Activated CD8-positive, alpha-beta T cell treated with anti-CD3 and anti-CD28 coated beads for 36 hours (primary cell): ENCODE measurements around the gene CCR2. TPM values are rescaled to one million over a fixed set of nuclear protein-coding genes. Genes with fewer than 3 reads are reported as not detected.

ENCODE experiments used
- ATAC-seq: fragments of 200-7000 bp; cut with Tn5 transposase; one replicate; pipeline ENCODE4 v1.10.0; 2021; ENCODE audit warnings: mild to moderate bottlenecking, moderate library complexity
- CTCF ChIA-PET: fragments of 350-600 bp; sonication (Branson Sonifier 250); formaldehyde crosslinking; loops from one replicate; lab custom pipeline; 2021; ENCODE audit warnings: antibody characterized with exemption; lab: Charles Lee
- POLR2A ChIA-PET: fragments of 350-600 bp; sonication (Branson Sonifier 250); formaldehyde crosslinking; loops from one replicate; lab custom pipeline; 2021; ENCODE audit warnings: antibody characterized with exemption; lab: Charles Lee
- DNase-seq: peaks from one replicate; pipeline ENCODE4 v3.0.0-alpha.2; 2020
- H3K27ac Mint-ChIP-seq: one replicate; pipeline ENCODE4 v1.8.0; 2021; ENCODE audit warnings: mild to moderate bottlenecking, mixed read lengths
- H3K27me3 Mint-ChIP-seq: one replicate; pipeline ENCODE4 v1.8.0; 2021; ENCODE audit warnings: mixed read lengths
- H3K36me3 Mint-ChIP-seq: one replicate; pipeline ENCODE4 v1.8.0; 2021; ENCODE audit warnings: low read depth, mixed read lengths
- H3K4me1 Mint-ChIP-seq: one replicate; pipeline ENCODE4 v1.8.0; 2021; ENCODE audit warnings: low read depth, mixed read lengths
- H3K4me3 Mint-ChIP-seq: one replicate; pipeline ENCODE4 v1.8.0; 2021; ENCODE audit warnings: mild to moderate bottlenecking, moderate library complexity, mixed read lengths
- H3K9me3 Mint-ChIP-seq: one replicate; pipeline ENCODE4 v1.8.0; 2021; ENCODE audit warnings: mixed read lengths
- intact Hi-C: fragments of 100-400 bp; cut with micrococcal nuclease; formaldehyde crosslinking; loops from one replicate; pipeline ENCODE4 v1.10.0; 2022
- total RNA-seq, 2 experiments: library from RNA; stranded (reverse); gene quantifications; one replicate each; pipeline ENCODE4 v1.2.3, GENCODE V29; 2021
- TF ChIP-seq, protein P1 (sequence below): fragments of 200-600 bp; IDR thresholded peaks from one replicate; pipeline ENCODE4 v1.8.0; 2022; ENCODE audit warnings: antibody characterized with exemption, mild to moderate bottlenecking

Gene CCR2
- total RNA-seq, 2 experiments from 2014 or later: 0.81 to 0.83 TPM

DNA sequence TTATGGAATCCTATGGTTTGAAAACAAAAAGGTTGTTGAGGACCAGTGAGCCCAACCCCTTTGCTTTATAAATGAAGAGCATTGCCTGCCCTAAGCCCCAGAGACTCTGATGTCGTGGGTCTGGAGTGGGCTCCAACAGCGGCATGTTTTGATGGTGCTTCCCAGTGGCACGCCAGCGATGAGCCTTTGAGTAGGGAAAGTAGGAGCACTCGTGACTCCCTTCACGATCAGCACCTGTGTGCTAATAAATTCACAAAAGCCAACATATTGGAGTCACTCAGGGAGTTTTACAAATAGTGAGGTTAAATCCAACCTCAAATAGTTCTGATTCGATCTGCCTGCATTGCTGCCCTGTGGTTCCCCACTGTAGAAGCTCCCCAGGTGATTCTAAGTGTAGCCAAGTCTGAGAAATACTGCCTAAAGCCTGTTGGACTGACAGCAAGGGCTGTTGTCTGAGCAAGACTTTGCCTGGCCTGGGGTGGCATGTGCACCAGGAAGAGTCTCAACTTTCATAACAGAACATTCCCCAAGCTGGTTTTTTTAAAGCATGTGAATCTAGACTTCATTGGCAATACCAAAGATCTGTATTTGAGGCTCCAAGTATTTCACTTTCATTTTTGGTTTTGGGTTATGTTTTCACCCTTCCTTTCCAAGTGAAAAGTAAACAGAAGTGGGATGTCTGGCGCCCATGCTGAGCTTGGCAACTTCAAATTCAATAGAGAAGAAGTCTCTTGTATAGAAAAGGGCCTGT, 26.7 kb downstream of the CCR2 start:
- CTCF ChIA-PET: interaction anchor here (0.6 to 5.5 kb wide), 2 partner anchors 10 to 193 kb away, joined by 3 to 33 read pairs; partner anchors contain the start of gene CCR5
- no peak for DNase-seq

DNA sequence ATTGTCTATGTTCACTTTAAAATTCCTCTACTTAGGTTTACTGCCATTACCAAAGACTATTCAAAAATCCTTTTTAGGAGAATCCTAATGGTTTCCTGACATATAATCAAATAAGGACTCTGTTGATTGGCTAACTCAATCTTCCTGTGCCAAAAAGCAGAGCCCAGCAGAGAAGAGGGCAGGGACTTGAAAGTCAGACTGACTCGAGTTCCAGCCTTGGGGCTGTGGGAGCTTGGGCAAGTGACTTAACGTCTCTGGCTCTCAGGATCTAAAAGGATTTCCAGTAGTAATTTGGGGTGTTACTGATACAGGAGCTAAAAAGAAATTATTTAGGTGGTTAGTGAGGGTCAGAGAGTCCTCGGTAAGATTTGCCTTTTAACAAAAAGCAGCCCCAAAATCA, 27.7 kb downstream of the CCR2 start:
- TF ChIP-seq, protein P1, sequence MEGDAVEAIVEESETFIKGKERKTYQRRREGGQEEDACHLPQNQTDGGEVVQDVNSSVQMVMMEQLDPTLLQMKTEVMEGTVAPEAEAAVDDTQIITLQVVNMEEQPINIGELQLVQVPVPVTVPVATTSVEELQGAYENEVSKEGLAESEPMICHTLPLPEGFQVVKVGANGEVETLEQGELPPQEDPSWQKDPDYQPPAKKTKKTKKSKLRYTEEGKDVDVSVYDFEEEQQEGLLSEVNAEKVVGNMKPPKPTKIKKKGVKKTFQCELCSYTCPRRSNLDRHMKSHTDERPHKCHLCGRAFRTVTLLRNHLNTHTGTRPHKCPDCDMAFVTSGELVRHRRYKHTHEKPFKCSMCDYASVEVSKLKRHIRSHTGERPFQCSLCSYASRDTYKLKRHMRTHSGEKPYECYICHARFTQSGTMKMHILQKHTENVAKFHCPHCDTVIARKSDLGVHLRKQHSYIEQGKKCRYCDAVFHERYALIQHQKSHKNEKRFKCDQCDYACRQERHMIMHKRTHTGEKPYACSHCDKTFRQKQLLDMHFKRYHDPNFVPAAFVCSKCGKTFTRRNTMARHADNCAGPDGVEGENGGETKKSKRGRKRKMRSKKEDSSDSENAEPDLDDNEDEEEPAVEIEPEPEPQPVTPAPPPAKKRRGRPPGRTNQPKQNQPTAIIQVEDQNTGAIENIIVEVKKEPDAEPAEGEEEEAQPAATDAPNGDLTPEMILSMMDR: no peak
- H3K4me3 Mint-ChIP-seq: no peak overlapping the region
- peaks cover 4% of the 10 kb centered on the region for H3K27me3 Mint-ChIP-seq
- peaks cover 25% of the 10 kb centered on the region for H3K4me1 Mint-ChIP-seq
- H3K9me3 Mint-ChIP-seq: no peaks in the 10 kb centered on the region
- ATAC-seq (no peak), DNase-seq (no peak)
- no peaks in the 10 kb centered on the region for H3K36me3 Mint-ChIP-seq
- H3K27ac Mint-ChIP-seq: no peak overlapping the region
- POLR2A ChIA-PET: no interaction called here
- CTCF ChIA-PET: interaction anchor here (3.1 to 5.5 kb wide), 2 partner anchors 11 to 105 kb away, joined by 13 to 33 read pairs; partner anchors contain the start of gene CCR5
- intact Hi-C loops: no loop called here

More for the DNA sequence above, 26.7 kb downstream of the CCR2 start:
- H3K27ac Mint-ChIP-seq: no peak overlapping the region
- no peak for ATAC-seq
- TF ChIP-seq, protein P1: no peak
- no peaks in the 10 kb centered on the region for H3K36me3 Mint-ChIP-seq
- H3K4me1 Mint-ChIP-seq: peaks cover 26% of the 10 kb centered on the region
- H3K9me3 Mint-ChIP-seq: no peaks in the 10 kb centered on the region
- no peak overlapping the region for H3K4me3 Mint-ChIP-seq
- POLR2A ChIA-PET: interaction anchor here (1.0 kb wide), 1 partner anchor 12 kb away, joined by 3 read pairs; no protein-coding TSS in a partner anchor
- intact Hi-C loops: no loop called here
- peaks cover 1% of the 10 kb centered on the region for H3K27me3 Mint-ChIP-seq

DNA sequence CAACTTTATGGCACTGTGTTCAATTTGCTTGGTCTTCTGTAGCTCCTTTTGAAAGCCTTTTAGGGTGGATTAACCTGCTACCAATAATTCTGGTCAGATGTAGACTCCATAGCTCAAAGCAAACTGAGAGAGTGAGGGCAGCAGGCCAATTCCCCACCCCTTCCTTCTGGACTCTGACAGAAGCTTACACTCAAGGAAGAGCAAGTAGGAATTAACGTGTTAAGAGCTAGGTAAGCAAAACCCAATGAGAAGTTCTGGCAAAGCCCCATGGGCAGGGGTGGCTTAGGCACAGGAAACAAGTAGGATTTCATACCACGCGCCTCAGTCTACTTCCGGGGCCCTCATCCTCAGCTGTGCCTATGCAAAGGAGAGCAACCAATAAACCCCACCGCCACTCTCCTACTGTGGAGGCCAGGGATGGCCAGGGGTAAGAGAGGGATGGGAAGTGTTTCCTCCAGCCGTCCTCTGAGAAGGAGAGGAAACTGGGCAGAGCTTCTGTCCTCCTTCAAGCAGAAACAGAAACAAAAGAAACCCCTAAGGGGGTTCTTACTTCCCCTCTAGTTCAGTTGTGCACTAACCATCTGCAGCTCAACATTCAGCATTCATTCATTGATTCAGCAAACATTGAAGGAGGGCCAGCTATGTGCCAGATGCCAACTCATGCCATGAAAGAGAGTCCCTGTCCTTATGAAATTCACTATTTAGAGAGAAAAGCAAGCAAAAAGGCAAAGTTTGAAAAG, 29.5 kb downstream of the CCR2 start:
- ChIA-PET POLR2A (interaction anchor here (1.3 kb wide), 1 partner anchor 15 kb away, joined by 4 read pairs; no protein-coding TSS in a partner anchor), CTCF (interaction anchor here (0.8 to 5.5 kb wide), 6 partner anchors 9 to 304 kb away, joined by 3 to 33 read pairs (median 5); partner anchors contain the start of genes CCR5 and CCR5AS)
- H3K9me3 Mint-ChIP-seq: no peaks in the 10 kb centered on the region
- H3K4me1 Mint-ChIP-seq: peaks cover 23% of the 10 kb centered on the region
- intact Hi-C loops: no loop called here
- no peaks in the 10 kb centered on the region for H3K36me3 Mint-ChIP-seq
- H3K27me3 Mint-ChIP-seq: peaks cover 4% of the 10 kb centered on the region
- no peak overlapping the region for H3K4me3 Mint-ChIP-seq
- no peak for ATAC-seq
- no peak for DNase-seq
- TF ChIP-seq, protein P1: no peak
- no peak overlapping the region for H3K27ac Mint-ChIP-seq

DNA sequence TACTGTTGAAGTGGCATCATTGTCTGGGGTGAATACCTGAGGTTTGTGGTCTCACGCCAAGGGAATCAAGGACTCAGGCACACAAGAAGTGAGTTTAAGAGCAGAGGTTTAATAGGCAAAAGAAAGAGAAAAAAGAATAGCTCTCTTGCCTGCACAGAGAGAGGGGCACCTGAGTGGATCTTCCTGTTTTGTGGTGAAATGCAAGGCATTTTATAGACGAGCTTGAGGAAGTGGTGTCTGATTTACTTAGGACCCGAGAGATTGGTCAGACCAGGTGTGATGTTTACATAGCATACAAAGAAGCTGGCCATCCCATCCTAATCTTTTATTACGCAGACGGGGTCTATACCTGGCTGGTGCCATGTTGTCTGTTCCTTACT, 30.0 kb downstream of the CCR2 start:
- Mint-ChIP-seq H3K36me3 (no peaks in the 10 kb centered on the region), H3K27me3 (peaks cover 4% of the 10 kb centered on the region), H3K9me3 (no peaks in the 10 kb centered on the region), H3K4me1 (peaks cover 21% of the 10 kb centered on the region), H3K27ac (no peak overlapping the region), H3K4me3 (no peak overlapping the region)
- intact Hi-C loops: no loop called here
- TF ChIP-seq, protein P1: no peak
- DNase-seq: no peak
- CTCF ChIA-PET: interaction anchor here (1.1 to 5.5 kb wide), 4 partner anchors 13 to 304 kb away, joined by 3 to 33 read pairs (median 10); partner anchors contain the start of gene CCR5
- no peak for ATAC-seq
- POLR2A ChIA-PET: no interaction called here
